ENCODE data around the gene CEACAM6.

The CEACAM6 gene

GRCh38 chr19:41740415-41741243, 14.7 kb upstream of the CEACAM6 start:
- Histone ChIP-seq H3K4me3 (replicated peaks; ENCODE audit: low read depth, low read length) (no peak overlapping the region), H3K27me3 (replicated peaks; ENCODE audit: control insufficient read depth, insufficient read depth, low read length) (no peaks in the 10 kb centered on the region), H3K36me3 (ENCODE audit: control insufficient read depth, insufficient read depth, low read length) (no peaks in the 10 kb centered on the region)
- no peak for DNase-seq (ENCODE audit: extremely low read depth, insufficient read length)
- no peak for TF ChIP-seq CTCF (IDR thresholded peaks at IDR 0.05; ENCODE audit: insufficient read depth, low read length, poor library complexity, severe bottlenecking)

GRCh38 chr19:41741244-41741554, 14.1 kb upstream of the CEACAM6 start:
- DNase-seq (ENCODE audit: extremely low read depth, insufficient read length): no peak
- no peaks in the 10 kb centered on the region for H3K27me3 ChIP-seq (replicated peaks; ENCODE audit: control insufficient read depth, insufficient read depth, low read length)
- H3K36me3 ChIP-seq (ENCODE audit: control insufficient read depth, insufficient read depth, low read length): no peaks in the 10 kb centered on the region
- no peak overlapping the region for H3K4me3 ChIP-seq (replicated peaks; ENCODE audit: low read depth, low read length)
- TF ChIP-seq CTCF (IDR thresholded peaks at IDR 0.05; ENCODE audit: insufficient read depth, low read length, poor library complexity, severe bottlenecking): no peak

GRCh38 chr19:41744850-41745249, 10.5 kb upstream of the CEACAM6 start:
- Histone ChIP-seq H3K4me3 (replicated peaks; ENCODE audit: low read depth, low read length) (no peak overlapping the region), H3K27me3 (replicated peaks; ENCODE audit: control insufficient read depth, insufficient read depth, low read length) (no peaks in the 10 kb centered on the region; the same call in 1 of the 2 replicates), H3K36me3 (ENCODE audit: control insufficient read depth, insufficient read depth, low read length) (no peaks in the 10 kb centered on the region)
- no peak for DNase-seq (ENCODE audit: extremely low read depth, insufficient read length)
- no peak for TF ChIP-seq CTCF (IDR thresholded peaks at IDR 0.05; ENCODE audit: insufficient read depth, low read length, poor library complexity, severe bottlenecking)

GRCh38 chr19:41745756-41746155, 9.6 kb upstream of the CEACAM6 start:
- Histone ChIP-seq H3K4me3 (replicated peaks; ENCODE audit: low read depth, low read length) (no peak overlapping the region), H3K36me3 (ENCODE audit: control insufficient read depth, insufficient read depth, low read length) (no peaks in the 10 kb centered on the region), H3K27me3 (replicated peaks; ENCODE audit: control insufficient read depth, insufficient read depth, low read length) (no peaks in the 10 kb centered on the region; the same call in 1 of the 2 replicates)
- DNase-seq (ENCODE audit: extremely low read depth, insufficient read length): no peak
- TF ChIP-seq CTCF (IDR thresholded peaks at IDR 0.05; ENCODE audit: insufficient read depth, low read length, poor library complexity, severe bottlenecking): no peak

- no peak for DNase-seq (ENCODE audit: extremely low read depth, insufficient read length)
- Histone ChIP-seq H3K4me3 (replicated peaks; ENCODE audit: low read depth, low read length) (no peak overlapping the region), H3K36me3 (ENCODE audit: control insufficient read depth, insufficient read depth, low read length) (no peaks in the 10 kb centered on the region), H3K27me3 (replicated peaks; ENCODE audit: control insufficient read depth, insufficient read depth, low read length) (no peaks in the 10 kb centered on the region; the same call in 1 of the 2 replicates)
- peak; percentile 61 for TF ChIP-seq CTCF (IDR thresholded peaks at IDR 0.05; ENCODE audit: insufficient read depth, low read length, poor library complexity, severe bottlenecking)
Observed at GRCh38 chr19:41746593-41747227, 8.6 kb upstream of the CEACAM6 start.

All from GM06990 (cell line).